Adrenal gland (tissue), 19 donors: Measurements from ENCODE around the gene PTGFR. TPM values are rescaled to one million over a fixed set of nuclear protein-coding genes. Genes with fewer than 3 reads are reported as not detected.

Experiments used
- DNase-seq, 7 donors: peaks; one replicate each; pipeline ENCODE4 v3.0.0-alpha.2; 2019 to 2020
- H3K27ac ChIP-seq, 5 donors: fragments of 200-600 bp; sonication (generic) in 4 of 5; 1 replicate in 3 of 5; 2 replicates in 2 of 5; pipeline versions ENCODE4 v1.5.1 to v1.8.0; 2016 to 2020; ENCODE audit warnings: mild to moderate bottlenecking in 1 of 5
- H3K27me3 ChIP-seq: fragments of 200-600 bp; 2 replicates; pipeline ENCODE4 v1.8.0; 2021
- H3K36me3 ChIP-seq, 2 donors: fragments of 200-600 bp; replicated peaks in 1 of 2; 1 replicate in 1 of 2; 2 replicates in 1 of 2; pipeline versions ENCODE4 v1.5.1 to v1.8.0; 2018 to 2022
- H3K4me1 ChIP-seq, 2 donors: fragments of 200-600 bp; replicated peaks in 1 of 2; 1 replicate in 1 of 2; 2 replicates in 1 of 2; pipeline versions ENCODE4 v1.5.1 to v1.8.0; 2018 to 2021
- H3K4me3 ChIP-seq, 4 donors: fragments of 200-600 bp; sonication (generic) in 3 of 4; one replicate each; pipeline ENCODE4 v1.5.1; 2016 to 2018
- H3K9me3 ChIP-seq, 3 donors: fragments of 200-600 bp; sonication (generic) in 1 of 3; replicated peaks in 1 of 3; 1 replicate in 2 of 3; 2 replicates in 1 of 3; pipeline versions ENCODE4 v1.5.1 to v1.8.0; 2016 to 2021
- POLR2A ChIP-seq, 2 donors: fragments of 450-650 bp; IDR thresholded peaks; one replicate each; pipeline ENCODE4 v1.6.1; 2017; ENCODE audit warnings: antibody characterized with exemption in 2 of 2, mild to moderate bottlenecking in 2 of 2, moderate library complexity in 1 of 2
- WGBS, 4 donors: extraction: QIAGEN DNeasy Blood & Tissue Kit in 2 of 4; methylation state at CpG; one replicate each; pipeline versions ENCODE4 v1.1.5 to v1.1.7; 2013 to 2017; 5-methylcytosine and 5-hydroxymethylcytosine counted together
- intact Hi-C, 2 donors: fragments of 100-400 bp; cut with DNase I; formaldehyde crosslinking; loops; one replicate each; pipeline versions ENCODE4 v1.14.1 to v1.15.0; 2022 to 2023
- long read RNA-seq, 10 donors: library from polyadenylated mRNA in 3 of 10; unstranded in 2 of 10; stranded (forward) in 1 of 10; transcript quantifications; one replicate each; pipeline ENCODE4 v2.0.0 and lab custom pipeline, GENCODE V29; 2021 to 2026
- polyA plus RNA-seq, 3 donors: library from polyadenylated mRNA; stranded (reverse); fragments of 200-250 nt in 2 of 3; fragments of 350-450 nt in 1 of 3; fragmentation: Illumina TruSeq in 1 of 3; extraction: RNeasy Lipid Tissue Mini Kit (QIAGEN cat#74804) in 1 of 3; gene quantifications; one replicate each; pipeline ENCODE4 v1.2.3, GENCODE V29; 2013 to 2014
- total RNA-seq, 9 donors: library from RNA; depleted of rRNA in 4 of 9; stranded (reverse); fragments of >200 nt in 4 of 9; fragments of 120-200 nt in 1 of 9; fragmentation: NEBNext Ultra II Directional in 1 of 9; extraction: Animal tissue kit (Norgen Biotek cat#: 25700) in 1 of 9; gene quantifications; one replicate each; pipeline versions ENCODE4 v1.1.0 to v1.2.4, GENCODE V29; 2013 to 2023
- TF ChIP-seq, protein P1 (sequence below), 6 experiments: fragments of 450-650 bp in 4 of 6; fragments of 200-600 bp in 2 of 6; sonication (generic) in 1 of 6; IDR thresholded peaks; 1 replicate in 5 of 6; 2 replicates in 1 of 6; pipeline versions ENCODE4 v1.5.1 to v1.8.0; 2016 to 2021; ENCODE audit warnings: antibody characterized with exemption in 6 of 6, mild to moderate bottlenecking in 2 of 6, moderate library complexity in 1 of 6
- donor health status: healthy with polysubstance abuse.
- donor health status: Bipolar disorder and iron deficiency.
- donor health status: DM: yes; HTN: yes; CAD: no.
- donor health status: DM: no; HTN: no; CAD: no.
- donor health status: DM: no; HTN: no; CAD: no.
- donor health status: DM: yes; HTN: yes; CAD: no.

PTGFR gene, protein sequence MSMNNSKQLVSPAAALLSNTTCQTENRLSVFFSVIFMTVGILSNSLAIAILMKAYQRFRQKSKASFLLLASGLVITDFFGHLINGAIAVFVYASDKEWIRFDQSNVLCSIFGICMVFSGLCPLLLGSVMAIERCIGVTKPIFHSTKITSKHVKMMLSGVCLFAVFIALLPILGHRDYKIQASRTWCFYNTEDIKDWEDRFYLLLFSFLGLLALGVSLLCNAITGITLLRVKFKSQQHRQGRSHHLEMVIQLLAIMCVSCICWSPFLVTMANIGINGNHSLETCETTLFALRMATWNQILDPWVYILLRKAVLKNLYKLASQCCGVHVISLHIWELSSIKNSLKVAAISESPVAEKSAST
- total RNA-seq = 1 to 10 TPM; 2.7 to 8.9 (median 4.6) TPM
- polyA plus RNA-seq = 1 to 10 TPM; 1.0 to 6.1 (median 1.3) TPM
- long read RNA-seq, donor 1, full-length matches to known transcripts = 2 of 2 reads
- long read RNA-seq, donor 1, partial matches to known transcripts = 0 of 2 reads
- long read RNA-seq, donor 1, other reads (novel, unspliced or antisense) = 0 of 2 reads
- long read RNA-seq, donor 2 = 0 reads
- long read RNA-seq, donor 3, full-length matches to known transcripts = 2 of 2 reads
- long read RNA-seq, donor 3, partial matches to known transcripts = 0 of 2 reads
- long read RNA-seq, donor 3, other reads (novel, unspliced or antisense) = 0 of 2 reads
- long read RNA-seq, donor 4, full-length matches to known transcripts = 2 of 2 reads
- long read RNA-seq, donor 4, partial matches to known transcripts = 0 of 2 reads
- long read RNA-seq, donor 4, other reads (novel, unspliced or antisense) = 0 of 2 reads
- long read RNA-seq, donor 5, full-length matches to known transcripts = 15 of 15 reads
- long read RNA-seq, donor 5, partial matches to known transcripts = 0 of 15 reads
- long read RNA-seq, donor 5, other reads (novel, unspliced or antisense) = 0 of 15 reads
- long read RNA-seq, donor 6, partial matches to known transcripts = 0 of 1 reads
- long read RNA-seq, donor 6, other reads (novel, unspliced or antisense) = 1 of 1 reads
- long read RNA-seq, donor 7 = 0 reads
- long read RNA-seq, donor 8 = 0 reads
- long read RNA-seq, donor 9, full-length matches to known transcripts = 1 of 1 reads
- long read RNA-seq, donor 9, partial matches to known transcripts = 0 of 1 reads
- long read RNA-seq, donor 9, other reads (novel, unspliced or antisense) = 0 of 1 reads
- long read RNA-seq, donor 10, full-length matches to known transcripts = 1 of 1 reads
- long read RNA-seq, donor 10, partial matches to known transcripts = 0 of 1 reads
- long read RNA-seq, donor 10, other reads (novel, unspliced or antisense) = 0 of 1 reads

- H3K27ac ChIP-seq = peak within 1 kb of the TSS in 3 of 5 donors; percentile 67 to 77 (median 68)
- H3K9me3 ChIP-seq = no peaks in the 10 kb centered on the region
- TF ChIP-seq, protein P1, sequence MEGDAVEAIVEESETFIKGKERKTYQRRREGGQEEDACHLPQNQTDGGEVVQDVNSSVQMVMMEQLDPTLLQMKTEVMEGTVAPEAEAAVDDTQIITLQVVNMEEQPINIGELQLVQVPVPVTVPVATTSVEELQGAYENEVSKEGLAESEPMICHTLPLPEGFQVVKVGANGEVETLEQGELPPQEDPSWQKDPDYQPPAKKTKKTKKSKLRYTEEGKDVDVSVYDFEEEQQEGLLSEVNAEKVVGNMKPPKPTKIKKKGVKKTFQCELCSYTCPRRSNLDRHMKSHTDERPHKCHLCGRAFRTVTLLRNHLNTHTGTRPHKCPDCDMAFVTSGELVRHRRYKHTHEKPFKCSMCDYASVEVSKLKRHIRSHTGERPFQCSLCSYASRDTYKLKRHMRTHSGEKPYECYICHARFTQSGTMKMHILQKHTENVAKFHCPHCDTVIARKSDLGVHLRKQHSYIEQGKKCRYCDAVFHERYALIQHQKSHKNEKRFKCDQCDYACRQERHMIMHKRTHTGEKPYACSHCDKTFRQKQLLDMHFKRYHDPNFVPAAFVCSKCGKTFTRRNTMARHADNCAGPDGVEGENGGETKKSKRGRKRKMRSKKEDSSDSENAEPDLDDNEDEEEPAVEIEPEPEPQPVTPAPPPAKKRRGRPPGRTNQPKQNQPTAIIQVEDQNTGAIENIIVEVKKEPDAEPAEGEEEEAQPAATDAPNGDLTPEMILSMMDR (IDR thresholded peaks at IDR 0.05) = no peak
- no peak for TF ChIP-seq POLR2A (IDR thresholded peaks at IDR 0.05)
- WGBS, 4 donors = 1 to 6% (median 2%) methylated on average over 6 to 42 of the region's 42 CpGs
- peaks cover 0 to 8% of the 10 kb centered on the region in 2 donors for H3K4me1 ChIP-seq
- peaks cover 3% of the 10 kb centered on the region for H3K27me3 ChIP-seq
- H3K36me3 ChIP-seq = no peaks in the 10 kb centered on the region
- peak; percentile 26 to 66 (median 45) for DNase-seq
- intact Hi-C loops = no loop called here
- H3K4me3 ChIP-seq = peak within 1 kb of the TSS in 2 of 4 donors; percentile 55 to 63
These were observed at the start of gene PTGFR for GRCh38 chr1:78490861-78491450. Gene PTGFR (plus strand): TSS chr1:78490974. CDS start chr1:78492744, 1,770 bp downstream.

DNA sequence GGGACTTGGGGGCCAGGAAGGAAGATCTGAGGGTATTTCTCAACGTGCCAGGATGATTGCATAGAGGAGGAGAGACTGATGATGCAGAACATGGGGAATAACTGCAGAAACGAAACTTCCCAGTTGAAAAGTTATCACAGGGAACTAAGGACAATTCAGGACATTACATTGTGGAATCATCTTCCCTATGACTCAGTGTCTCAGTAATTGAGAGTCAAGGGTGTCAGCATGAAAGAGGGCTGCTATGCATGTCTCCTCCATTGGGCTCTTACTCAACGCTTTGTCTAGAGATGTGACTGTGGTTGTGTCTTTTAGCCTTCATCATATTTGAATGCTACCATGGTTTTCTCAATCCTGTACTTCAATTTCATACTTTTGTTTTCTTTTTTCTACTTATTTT lies 48.9 kb upstream of the PTGFR start:
- Histone ChIP-seq H3K9me3 (no peaks in the 10 kb centered on the region), H3K27ac (no peak overlapping the region), H3K4me3 (no peak overlapping the region), H3K27me3 (no peaks in the 10 kb centered on the region), H3K4me1 (no peaks in the 10 kb centered on the region), H3K36me3 (no peaks in the 10 kb centered on the region)
- 54 to 64% (median 62%) methylated on average over 3 of the region's 3 CpGs for whole genome bisulfite sequencing, 4 donors
- intact Hi-C loops = no loop called here
- no peak for DNase-seq
- TF ChIP-seq POLR2A (IDR thresholded peaks at IDR 0.05) = no peak
- TF ChIP-seq, protein P1 (IDR thresholded peaks at IDR 0.05) = no peak

DNA sequence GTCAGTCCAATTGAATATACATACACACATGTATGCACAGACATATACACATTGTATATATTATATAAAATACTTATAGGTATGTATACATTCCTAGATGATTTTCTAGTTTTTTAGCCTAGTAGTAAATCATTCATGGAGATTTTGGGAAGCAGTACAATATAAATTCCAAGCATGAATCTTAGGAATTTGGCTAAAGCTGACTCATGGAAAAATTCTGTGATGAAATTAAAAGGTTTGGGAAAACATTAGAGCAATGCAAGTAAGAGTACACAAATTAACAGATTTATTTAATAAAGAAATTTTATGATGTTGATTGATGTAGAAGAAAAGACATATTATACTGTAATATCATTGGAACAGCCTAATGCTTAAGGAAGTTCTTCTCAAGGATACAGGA lies 43.7 kb upstream of the PTGFR start:
- Histone ChIP-seq H3K36me3 (no peaks in the 10 kb centered on the region), H3K27me3 (no peaks in the 10 kb centered on the region), H3K4me1 (no peaks in the 10 kb centered on the region), H3K9me3 (no peaks in the 10 kb centered on the region), H3K27ac (no peak overlapping the region), H3K4me3 (no peak overlapping the region)
- no peak for DNase-seq
- TF ChIP-seq, protein P1 (IDR thresholded peaks at IDR 0.05) = no peak
- TF ChIP-seq POLR2A (IDR thresholded peaks at IDR 0.05) = no peak
- intact Hi-C loops = no loop called here
